Measurements from ENCODE around the gene C1orf174.

The C1orf174 gene

GRCh38 chr1:3908886-3909517 is 8.9 kb upstream of the C1orf174 start:
- DNase-seq, result no peak

- no peak for DNase-seq
Observed at GRCh38 chr1:3907621-3908165, 7.6 kb upstream of the C1orf174 start.

GRCh38 chr1:3907031-3907534 is 7.0 kb upstream of the C1orf174 start:
- DNase-seq, result no peak

- no peak for DNase-seq
Observed at GRCh38 chr1:3906672-3907020, 6.6 kb upstream of the C1orf174 start.

- DNase-seq, result no peak
Observed at GRCh38 chr1:3905953-3906671, 6.0 kb upstream of the C1orf174 start.

- DNase-seq, result no peak
Observed at GRCh38 chr1:3905266-3905952, 5.3 kb upstream of the C1orf174 start.

- no peak for DNase-seq
Observed at GRCh38 chr1:3904843-3905185, 4.7 kb upstream of the C1orf174 start.

- no peak for DNase-seq
Observed at GRCh38 chr1:3904006-3904842, 4.2 kb upstream of the C1orf174 start.

GRCh38 chr1:3903141-3904005 is 3.3 kb upstream of the C1orf174 start:
- DNase-seq, result peak; percentile 54

- DNase-seq, result no peak
Observed at GRCh38 chr1:3902571-3903091, 2.6 kb upstream of the C1orf174 start.

- no peak for DNase-seq
Observed at GRCh38 chr1:3902111-3902511, 2.0 kb upstream of the C1orf174 start.

GRCh38 chr1:3900969-3901529 is 977 bp upstream of the C1orf174 start:
- DNase-seq, result peak; percentile 96

- DNase-seq, result no peak
Observed at GRCh38 chr1:3899754-3900149, 320 bp downstream of the C1orf174 start.

GRCh38 chr1:3898994-3899753 is 898 bp downstream of the C1orf174 start:
- no peak for DNase-seq

- no peak for DNase-seq
Observed at GRCh38 chr1:3898475-3898735, 1.7 kb downstream of the C1orf174 start.

- DNase-seq, result no peak
Observed at GRCh38 chr1:3896396-3897000, 3.6 kb downstream of the C1orf174 start.

GRCh38 chr1:3895951-3896325 is 4.1 kb downstream of the C1orf174 start:
- no peak for DNase-seq

GRCh38 chr1:3895279-3895950 is 4.7 kb downstream of the C1orf174 start:
- DNase-seq, result no peak

GRCh38 chr1:3894626-3895278 is 5.3 kb downstream of the C1orf174 start:
- DNase-seq, result no peak

All from left hindlimb (tissue), 1 donor.